Calu3 (cell line): ENCODE measurements around the gene PTPRN2. TPM values are rescaled to one million over a fixed set of nuclear protein-coding genes. Genes with fewer than 3 reads are reported as not detected.
"Not testable (repeated sequence)": the region's sequence is repeated elsewhere in the genome, so short reads cannot be mapped to it uniquely, and the experiment has no call there.

Source experiments
- BruUV-seq: library from RNA; stranded (reverse); fragments of 400-500 nt; replicated peaks from 2 replicates; lab custom pipeline; 2021; lab: Mats Ljungman, UMichigan
- CTCF ChIA-PET: fragments of 300-600 bp; sonication (Branson Sonifier 250); formaldehyde crosslinking; loops from one replicate; lab custom pipeline; 2022; ENCODE audit warnings: antibody characterized with exemption; lab: Charles Lee
- DNase-seq: peaks from one replicate; pipeline ENCODE4 v3.0.0; 2022
- H3K27ac Mint-ChIP-seq: one replicate; pipeline ENCODE4 v1.8.0; 2022; ENCODE audit warnings: mixed read lengths; ENCODE audit not compliant: unreplicated experiment
- H3K27me3 Mint-ChIP-seq: one replicate; pipeline ENCODE4 v1.8.0; 2022; ENCODE audit warnings: mixed read lengths; ENCODE audit not compliant: unreplicated experiment
- H3K36me3 Mint-ChIP-seq: one replicate; pipeline ENCODE4 v1.8.0; 2022; ENCODE audit warnings: mild to moderate bottlenecking, moderate library complexity, mixed read lengths; ENCODE audit not compliant: insufficient read depth, unreplicated experiment
- H3K4me1 Mint-ChIP-seq: one replicate; pipeline ENCODE4 v1.8.0; 2022; ENCODE audit warnings: mild to moderate bottlenecking, low read depth, mixed read lengths; ENCODE audit not compliant: unreplicated experiment
- H3K4me3 Mint-ChIP-seq: one replicate; pipeline ENCODE4 v1.8.0; 2022; ENCODE audit warnings: mild to moderate bottlenecking, low read depth, moderate library complexity, mixed read lengths; ENCODE audit not compliant: unreplicated experiment
- H3K9me3 Mint-ChIP-seq: one replicate; pipeline ENCODE4 v1.8.0; 2022; ENCODE audit warnings: low read depth, mixed read lengths; ENCODE audit not compliant: unreplicated experiment
- CTCF ChIP-seq: fragments of 200-600 bp; IDR thresholded peaks from one replicate; pipeline ENCODE4 v1.8.0; 2022; ENCODE audit warnings: antibody characterized with exemption; ENCODE audit not compliant: unreplicated experiment
- intact Hi-C: fragments of 100-400 bp; cut with micrococcal nuclease; formaldehyde crosslinking; loops from one replicate; pipeline ENCODE4 v1.10.0; 2022; ENCODE audit not compliant: unreplicated experiment
- total RNA-seq: library from RNA; stranded (reverse); gene quantifications from 2 replicates; pipeline ENCODE4 v1.2.3, GENCODE V29; 2022

The PTPRN2 gene
- total RNA-seq, 1 experiment from 2014 or later, result 2.0 TPM

- CTCF ChIA-PET, result interaction anchor here (0.6 kb wide), 1 partner anchor 339 kb away, joined by 4 read pairs; no protein-coding TSS in a partner anchor
- TF ChIP-seq CTCF, result no peak
- Mint-ChIP-seq H3K27me3 (no peaks in the 10 kb centered on the region), H3K4me3 (no peak overlapping the region), H3K4me1 (no peaks in the 10 kb centered on the region), H3K27ac (no peak overlapping the region), H3K36me3 (no peaks in the 10 kb centered on the region), H3K9me3 (peaks cover 24% of the 10 kb centered on the region)
- intact Hi-C loops, result no loop called here
- no peak for DNase-seq
- BruUV-seq, result no TSS peak
Observed at GRCh38 chr7:158308001-158308400, 279.6 kb downstream of the PTPRN2 start.

DNA sequence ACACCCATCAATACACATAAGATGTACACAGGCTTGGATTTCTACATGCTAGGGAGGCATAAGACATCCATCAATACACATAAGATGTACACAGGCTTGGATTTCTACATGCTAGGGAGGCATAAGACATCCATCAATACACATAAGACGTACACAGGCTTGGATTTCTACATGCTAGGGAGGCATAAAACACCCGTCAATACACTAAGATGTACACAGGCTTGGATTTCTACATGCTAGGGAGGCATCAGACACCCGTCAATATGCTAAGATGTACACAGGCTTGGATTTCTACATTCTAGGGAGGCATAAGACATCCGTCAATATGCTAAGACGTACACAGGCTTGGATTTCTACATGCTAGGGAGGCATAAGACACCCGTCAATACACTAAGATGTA, 283.6 kb downstream of the PTPRN2 start:
- H3K4me3 Mint-ChIP-seq, H3K36me3 Mint-ChIP-seq, DNase-seq, CTCF ChIA-PET, H3K27ac Mint-ChIP-seq, BruUV-seq, intact Hi-C loops, H3K27me3 Mint-ChIP-seq, H3K4me1 Mint-ChIP-seq: not testable (repeated sequence)
- peaks cover 21% of the 10 kb centered on the region for H3K9me3 Mint-ChIP-seq

GRCh38 chr7:158303121-158303520, 284.5 kb downstream of the PTPRN2 start:
- no peak for TF ChIP-seq CTCF
- CTCF ChIA-PET, result no interaction called here
- Mint-ChIP-seq H3K9me3 (peaks cover 21% of the 10 kb centered on the region), H3K27ac (no peak overlapping the region), H3K27me3 (no peaks in the 10 kb centered on the region), H3K4me3 (no peak overlapping the region), H3K4me1 (no peaks in the 10 kb centered on the region), H3K36me3 (no peaks in the 10 kb centered on the region)
- intact Hi-C loops, result no loop called here
- no peak for DNase-seq
- BruUV-seq, result no TSS peak

DNA sequence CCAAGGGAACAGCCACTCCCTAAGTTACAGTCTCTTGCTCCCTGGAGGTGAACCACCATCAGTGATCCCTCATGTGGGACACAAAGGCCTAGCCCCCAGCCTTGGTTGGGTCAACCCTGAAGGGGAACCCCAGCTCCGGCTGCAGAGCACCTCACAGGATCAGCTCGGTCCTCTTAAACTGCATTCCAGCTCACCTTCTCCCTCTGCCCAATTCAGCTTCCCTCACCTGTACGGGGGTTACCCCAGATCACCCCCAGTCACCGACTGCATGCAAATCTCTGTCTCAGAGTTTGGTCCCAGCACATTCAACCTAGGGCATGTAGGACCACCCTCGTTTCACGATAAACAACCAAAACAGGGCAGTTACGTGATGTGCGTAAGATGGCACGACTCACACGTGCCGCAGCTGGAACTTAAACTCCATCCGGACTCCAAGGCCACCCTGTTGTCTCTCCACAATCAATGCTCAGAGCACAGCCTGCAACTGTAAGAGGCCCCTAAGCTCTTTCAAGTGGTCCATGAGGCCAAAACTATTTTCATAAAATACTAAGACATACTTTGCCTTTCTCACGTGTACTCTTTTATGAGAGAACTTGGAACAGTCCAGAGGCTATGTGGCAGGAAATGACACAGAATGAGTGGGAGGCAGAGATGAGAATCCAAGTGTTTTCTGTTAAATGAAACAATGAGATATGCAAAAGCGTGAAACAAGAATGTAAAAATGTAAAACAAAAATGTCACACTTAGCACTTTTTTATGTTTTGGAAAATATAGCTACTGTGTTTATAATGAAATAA, 285.2 kb downstream of the PTPRN2 start:
- intact Hi-C loops, result no loop called here
- Mint-ChIP-seq H3K9me3 (peaks cover 21% of the 10 kb centered on the region), H3K4me1 (no peaks in the 10 kb centered on the region), H3K4me3 (no peak overlapping the region), H3K36me3 (no peaks in the 10 kb centered on the region), H3K27me3 (no peaks in the 10 kb centered on the region), H3K27ac (no peak overlapping the region)
- CTCF ChIA-PET, result no interaction called here
- TF ChIP-seq CTCF, result no peak
- DNase-seq, result no peak
- no TSS peak for BruUV-seq

DNA sequence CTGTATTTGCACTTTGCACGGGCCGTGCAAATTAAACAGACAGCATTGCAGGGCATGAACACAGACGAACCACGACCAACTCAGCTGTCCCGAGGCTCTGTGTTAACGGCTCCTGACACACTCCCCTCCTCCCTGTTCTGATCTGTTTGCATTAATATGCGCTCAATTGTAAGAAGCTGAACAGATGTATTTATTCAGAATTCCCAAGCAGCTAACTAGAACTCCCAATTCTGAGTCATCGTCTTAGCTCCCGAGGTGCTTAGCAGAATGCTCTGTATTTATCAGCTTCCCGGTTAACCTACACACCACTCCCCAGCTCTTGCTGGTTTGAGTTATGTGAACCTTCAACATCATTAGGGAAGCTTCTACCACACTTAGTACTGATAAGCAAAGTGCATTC, 286.4 kb downstream of the PTPRN2 start:
- peaks cover 18% of the 10 kb centered on the region for H3K9me3 Mint-ChIP-seq
- intact Hi-C loops, result no loop called here
- BruUV-seq, result no TSS peak
- CTCF ChIA-PET, result no interaction called here
- no peaks in the 10 kb centered on the region for H3K36me3 Mint-ChIP-seq
- no peaks in the 10 kb centered on the region for H3K4me1 Mint-ChIP-seq
- H3K27ac Mint-ChIP-seq, result no peak overlapping the region
- no peaks in the 10 kb centered on the region for H3K27me3 Mint-ChIP-seq
- TF ChIP-seq CTCF, result no peak
- no peak overlapping the region for H3K4me3 Mint-ChIP-seq
- DNase-seq, result no peak
